Stimulated activated CD8-positive, alpha-beta memory T cell treated with anti-CD3 and anti-CD28 coated beads, Interleukin-4, amount 100 ng/mL, for 1 hour (primary cell): ENCODE data around the gene DPM2.

Experiments
- DNase-seq, 2 donors: peaks; one replicate each; pipeline ENCODE4 v3.0.0-alpha.2; 2020; ENCODE audit warnings: low read depth in 2 of 2, low spot score in 1 of 2

The DPM2 gene

GRCh38 chr9:127938298-127938690 lies 640 bp upstream of the DPM2 start:
- no peak for DNase-seq

GRCh38 chr9:127937056-127937387 lies 632 bp downstream of the DPM2 start:
- no peak for DNase-seq

- no peak for DNase-seq
These were observed 1.3 kb downstream of the DPM2 start for GRCh38 chr9:127936347-127936852.

- DNase-seq, result no peak
These were observed 1.9 kb downstream of the DPM2 start for GRCh38 chr9:127935765-127936221.

- DNase-seq, result no peak
These were observed 2.7 kb downstream of the DPM2 start for GRCh38 chr9:127934986-127935385.

- DNase-seq, result no peak
These were observed 3.4 kb downstream of the DPM2 start for GRCh38 chr9:127934248-127934647.

- DNase-seq, result no peak
These were observed 6.4 kb downstream of the DPM2 start for GRCh38 chr9:127931092-127931881.

- no peak for DNase-seq
These were observed 7.2 kb downstream of the DPM2 start, which contains the start of gene PIP5KL1 for GRCh38 chr9:127930231-127931091. Gene PIP5KL1 (minus strand): TSS chr9:127930777. CDS start chr9:127930752, 25 bp downstream.

GRCh38 chr9:127929625-127929979 lies 8.1 kb downstream of the DPM2 start:
- no peak for DNase-seq

GRCh38 chr9:127928676-127929624 lies 8.7 kb downstream of the DPM2 start:
- no peak for DNase-seq

GRCh38 chr9:127927988-127928675 lies 9.5 kb downstream of the DPM2 start:
- no peak for DNase-seq

GRCh38 chr9:127927201-127927987 lies 10.3 kb downstream of the DPM2 start:
- DNase-seq, result peak; percentile 56 to 63

GRCh38 chr9:127926906-127927200 lies 10.8 kb downstream of the DPM2 start:
- DNase-seq, result no peak

GRCh38 chr9:127925959-127926905 lies 11.4 kb downstream of the DPM2 start:
- DNase-seq, result no peak

GRCh38 chr9:127924736-127925444 lies 12.8 kb downstream of the DPM2 start:
- DNase-seq, result no peak

GRCh38 chr9:127923771-127924170 lies 13.9 kb downstream of the DPM2 start:
- no peak for DNase-seq

- DNase-seq, result no peak
These were observed 14.6 kb downstream of the DPM2 start for GRCh38 chr9:127923046-127923445.

GRCh38 chr9:127921557-127922120 lies 16.0 kb downstream of the DPM2 start:
- peak; percentile 63 to 78 for DNase-seq
